Upper lobe of left lung (tissue), 6 donors: Measurements from ENCODE around the gene MGAT5B. TPM values are rescaled to one million over a fixed set of nuclear protein-coding genes. Genes with fewer than 3 reads are reported as not detected.

Experiments
- ATAC-seq, 2 donors: fragments of 200-7000 bp; cut with Tn5 transposase; one replicate each; pipeline ENCODE4 v1.9.1; 2022; ENCODE audit warnings: mild to moderate bottlenecking in 2 of 2, moderate library complexity in 2 of 2; ENCODE audit not compliant: low FRiP score in 2 of 2
- DNase-seq, 2 donors: peaks; one replicate each; pipeline ENCODE4 v3.0.0-alpha.2; 2019 to 2020
- H3K27ac ChIP-seq, 4 donors: fragments of 200-600 bp; sonication (generic); one replicate each; pipeline ENCODE4 v1.5.1; 2016 to 2019
- H3K27me3 ChIP-seq, 4 donors: fragments of 200-600 bp; sonication (generic); one replicate each; pipeline ENCODE4 v1.5.1; 2017 to 2019
- H3K36me3 ChIP-seq, 4 donors: fragments of 200-600 bp; sonication (generic); one replicate each; pipeline ENCODE4 v1.5.1; 2016 to 2019
- H3K4me1 ChIP-seq, 4 donors: fragments of 200-600 bp; sonication (generic); one replicate each; pipeline ENCODE4 v1.5.1; 2018 to 2019
- H3K4me3 ChIP-seq, 4 donors: fragments of 200-600 bp; sonication (generic); one replicate each; pipeline ENCODE4 v1.5.1; 2017 to 2019; ENCODE audit warnings: mild to moderate bottlenecking in 2 of 4, moderate library complexity in 1 of 4
- H3K9me3 ChIP-seq, 4 donors: fragments of 200-600 bp; sonication (generic); one replicate each; pipeline ENCODE4 v1.5.1; 2018 to 2019
- CTCF ChIP-seq, 6 experiments: fragments of 450-650 bp in 4 of 6; fragments of 200-600 bp in 2 of 6; sonication (generic) in 2 of 6; IDR thresholded peaks; one replicate each; pipeline ENCODE4 v1.5.1; 2016 to 2019; ENCODE audit warnings: antibody characterized with exemption in 6 of 6
- EP300 ChIP-seq, 4 donors: sonication (generic); formaldehyde crosslinking; IDR thresholded peaks; one replicate each; pipeline ENCODE4 v1.5.1; 2017; ENCODE audit warnings: antibody characterized with exemption in 4 of 4, control low read depth in 2 of 4
- POLR2A ChIP-seq, 4 donors: fragments of 450-650 bp; IDR thresholded peaks; one replicate each; pipeline ENCODE4 v1.5.1; 2016 to 2017; ENCODE audit warnings: antibody characterized with exemption in 4 of 4, mild to moderate bottlenecking in 2 of 4
- POLR2AphosphoS5 ChIP-seq, 2 donors: sonication (generic); formaldehyde crosslinking; IDR thresholded peaks; one replicate each; pipeline ENCODE4 v1.5.1; 2017; ENCODE audit warnings: antibody characterized with exemption in 2 of 2
- WGBS, 2 donors: methylation state at CpG; one replicate each; pipeline ENCODE4 v1.1.5; 2017 to 2018; 5-methylcytosine and 5-hydroxymethylcytosine counted together
- total RNA-seq, 6 donors: library from RNA; depleted of rRNA in 4 of 6; stranded (reverse); fragments of >200 nt in 4 of 6; gene quantifications; one replicate each; pipeline versions ENCODE4 v1.1.0 to v1.2.1, GENCODE V29; 2016 to 2021
- donor health status: DM: no; HTN: no; CAD: no; lungs with moderate emphysema.
- donor health status: DM: no; HTN: yes; CAD: no; lungs with severe emphysema.

The MGAT5B gene
- total RNA-seq, 6 donors from 2014 or later: 0.20 to 3.0 (median 0.83) TPM

GRCh38 chr17:76986365-76986764 is 118.2 kb downstream of the MGAT5B start:
- no peak for DNase-seq
- Histone ChIP-seq H3K4me1 (no peaks in the 10 kb centered on the region), H3K27me3 (no peaks in the 10 kb centered on the region), H3K27ac (no peak overlapping the region), H3K36me3 (no peaks in the 10 kb centered on the region), H3K9me3 (no peaks in the 10 kb centered on the region), H3K4me3 (no peak overlapping the region)
- no peak for ATAC-seq
- TF ChIP-seq EP300 (IDR thresholded peaks at IDR 0.05): no peak
- TF ChIP-seq CTCF (IDR thresholded peaks at IDR 0.05): no peak
- TF ChIP-seq POLR2AphosphoS5 (IDR thresholded peaks at IDR 0.05): no peak
- no peak for TF ChIP-seq POLR2A (IDR thresholded peaks at IDR 0.05)
- 71 to 100% methylated on average over 1 to 4 of the region's 8 CpGs for WGBS, 2 donors

GRCh38 chr17:76987486-76988093 is 119.4 kb downstream of the MGAT5B start:
- TF ChIP-seq CTCF (IDR thresholded peaks at IDR 0.05) (no peak), POLR2A (IDR thresholded peaks at IDR 0.05) (no peak), POLR2AphosphoS5 (IDR thresholded peaks at IDR 0.05) (no peak)
- no peak for ATAC-seq
- Histone ChIP-seq H3K4me3 (no peak overlapping the region), H3K27me3 (no peaks in the 10 kb centered on the region), H3K9me3 (no peaks in the 10 kb centered on the region), H3K36me3 (no peaks in the 10 kb centered on the region), H3K4me1 (no peaks in the 10 kb centered on the region), H3K27ac (no peak overlapping the region)
- no peak for DNase-seq
- WGBS, 2 donors: 86 to 87% methylated on average over 6 to 15 of the region's 15 CpGs

GRCh38 chr17:76988796-76989195 is 120.6 kb downstream of the MGAT5B start:
- Histone ChIP-seq H3K27ac (no peak overlapping the region), H3K4me3 (no peak overlapping the region), H3K9me3 (no peaks in the 10 kb centered on the region), H3K27me3 (no peaks in the 10 kb centered on the region), H3K36me3 (no peaks in the 10 kb centered on the region), H3K4me1 (peaks cover 0 to 1% (median 0%) of the 10 kb centered on the region in 4 donors)
- TF ChIP-seq POLR2A (IDR thresholded peaks at IDR 0.05) (no peak), POLR2AphosphoS5 (IDR thresholded peaks at IDR 0.05) (no peak), CTCF (IDR thresholded peaks at IDR 0.05) (no peak), EP300 (IDR thresholded peaks at IDR 0.05) (no peak)
- 82 to 88% methylated on average over 13 of the region's 13 CpGs for WGBS, 2 donors
- no peak for DNase-seq
- no peak for ATAC-seq

GRCh38 chr17:76989519-76989918 is 121.3 kb downstream of the MGAT5B start:
- H3K27me3 ChIP-seq: no peaks in the 10 kb centered on the region
- H3K27ac ChIP-seq: no peak overlapping the region
- H3K9me3 ChIP-seq: no peaks in the 10 kb centered on the region
- WGBS, 2 donors: 64 to 88% methylated on average over 3 to 5 of the region's 5 CpGs
- H3K4me3 ChIP-seq: no peak overlapping the region
- DNase-seq (no peak), ATAC-seq (no peak)
- TF ChIP-seq POLR2AphosphoS5 (IDR thresholded peaks at IDR 0.05) (no peak), EP300 (IDR thresholded peaks at IDR 0.05) (no peak), POLR2A (IDR thresholded peaks at IDR 0.05) (no peak)
- H3K4me1 ChIP-seq: peaks cover 0 to 2% (median 0%) of the 10 kb centered on the region in 4 donors
- no peaks in the 10 kb centered on the region for H3K36me3 ChIP-seq

GRCh38 chr17:76992891-76993290 is 124.7 kb downstream of the MGAT5B start:
- Histone ChIP-seq H3K27me3 (no peaks in the 10 kb centered on the region), H3K27ac (no peak overlapping the region), H3K36me3 (no peaks in the 10 kb centered on the region), H3K9me3 (no peaks in the 10 kb centered on the region), H3K4me1 (peaks cover 0 to 2% (median 0%) of the 10 kb centered on the region in 4 donors), H3K4me3 (no peak overlapping the region)
- 42 to 48% methylated on average over 3 to 5 of the region's 5 CpGs for WGBS, 2 donors
- no peak for ATAC-seq
- no peak for TF ChIP-seq CTCF (IDR thresholded peaks at IDR 0.05)
- no peak for TF ChIP-seq EP300 (IDR thresholded peaks at IDR 0.05)
- TF ChIP-seq POLR2AphosphoS5 (IDR thresholded peaks at IDR 0.05): no peak
- TF ChIP-seq POLR2A (IDR thresholded peaks at IDR 0.05): no peak
- DNase-seq: no peak
